Endothelial cell (in vitro differentiated cells): ENCODE results near the gene SNPH. TPM values are rescaled to one million over a fixed set of nuclear protein-coding genes. Genes with fewer than 3 reads are reported as not detected.

Experiments
- DNase-seq: peaks from one replicate; pipeline ENCODE4 v3.0.0; 2021; ENCODE audit warnings: low spot score
- H3K27ac Mint-ChIP-seq: one replicate; pipeline ENCODE4 v1.8.0; 2021; ENCODE audit warnings: mixed read lengths, inconsistent platforms; ENCODE audit not compliant: unreplicated experiment
- H3K27me3 Mint-ChIP-seq: one replicate; pipeline ENCODE4 v1.8.0; 2021; ENCODE audit warnings: mild to moderate bottlenecking, moderate library complexity, mixed read lengths, inconsistent platforms; ENCODE audit not compliant: unreplicated experiment
- H3K36me3 Mint-ChIP-seq: one replicate; pipeline ENCODE4 v1.8.0; 2021; ENCODE audit warnings: mild to moderate bottlenecking, low read depth, mixed read lengths, inconsistent platforms; ENCODE audit not compliant: unreplicated experiment
- H3K4me1 Mint-ChIP-seq: one replicate; pipeline ENCODE4 v1.8.0; 2021; ENCODE audit warnings: mild to moderate bottlenecking, mixed read lengths, inconsistent platforms; ENCODE audit not compliant: unreplicated experiment
- H3K4me3 Mint-ChIP-seq: one replicate; pipeline ENCODE4 v1.8.0; 2021; ENCODE audit warnings: mild to moderate bottlenecking, mixed read lengths, inconsistent platforms; ENCODE audit not compliant: unreplicated experiment
- H3K9me3 Mint-ChIP-seq: one replicate; pipeline ENCODE4 v1.8.0; 2021; ENCODE audit warnings: mixed read lengths, inconsistent platforms; ENCODE audit not compliant: unreplicated experiment
- CTCF ChIP-seq: fragments of 200-600 bp; sonication (generic); IDR thresholded peaks from one replicate; pipeline ENCODE4 v1.5.0; 2021; ENCODE audit warnings: antibody characterized with exemption; ENCODE audit not compliant: unreplicated experiment
- total RNA-seq: library from RNA; stranded (reverse); fragmentation: NEBNext Ultra II Directional; extraction: Animal tissue kit (Norgen Biotek cat#: 25700); gene quantifications from one replicate; pipeline ENCODE4 v1.2.1, GENCODE V29; 2021; ENCODE audit not compliant: unreplicated experiment

Gene SNPH
- total RNA-seq, 1 donor from 2014 or later = 8.4 TPM

GRCh38 chr20:1282966-1283365 is 16.9 kb downstream of the SNPH start:
- no peaks in the 10 kb centered on the region for H3K9me3 Mint-ChIP-seq
- no peak for TF ChIP-seq CTCF
- no peak for DNase-seq
- no peaks in the 10 kb centered on the region for H3K36me3 Mint-ChIP-seq
- H3K4me1 Mint-ChIP-seq = peaks cover 10% of the 10 kb centered on the region
- H3K27ac Mint-ChIP-seq = no peak overlapping the region
- no peak overlapping the region for H3K4me3 Mint-ChIP-seq
- H3K27me3 Mint-ChIP-seq = peaks cover 4% of the 10 kb centered on the region

- Mint-ChIP-seq H3K9me3 (no peaks in the 10 kb centered on the region), H3K27me3 (peaks cover 4% of the 10 kb centered on the region), H3K36me3 (no peaks in the 10 kb centered on the region), H3K27ac (no peak overlapping the region), H3K4me3 (no peak overlapping the region), H3K4me1 (peaks cover 10% of the 10 kb centered on the region)
- DNase-seq = no peak
- TF ChIP-seq CTCF = no peak
These were observed 17.7 kb downstream of the SNPH start for GRCh38 chr20:1283522-1284510.

GRCh38 chr20:1286267-1287024 is 20.4 kb downstream of the SNPH start:
- Mint-ChIP-seq H3K4me1 (peaks cover 16% of the 10 kb centered on the region), H3K9me3 (no peaks in the 10 kb centered on the region), H3K36me3 (no peaks in the 10 kb centered on the region), H3K4me3 (no peak overlapping the region), H3K27ac (no peak overlapping the region), H3K27me3 (peaks cover 3% of the 10 kb centered on the region)
- DNase-seq = no peak
- no peak for TF ChIP-seq CTCF

GRCh38 chr20:1287306-1287705 is 21.2 kb downstream of the SNPH start:
- no peak for TF ChIP-seq CTCF
- no peak for DNase-seq
- peaks cover 18% of the 10 kb centered on the region for H3K4me1 Mint-ChIP-seq
- no peaks in the 10 kb centered on the region for H3K36me3 Mint-ChIP-seq
- H3K9me3 Mint-ChIP-seq = no peaks in the 10 kb centered on the region
- H3K27ac Mint-ChIP-seq = no peak overlapping the region
- no peak overlapping the region for H3K4me3 Mint-ChIP-seq
- H3K27me3 Mint-ChIP-seq = no peaks in the 10 kb centered on the region
